ENCODE measurements around the gene LHFPL3.
"Not testable (repeated sequence)": the region's sequence is repeated elsewhere in the genome, so short reads cannot be mapped to it uniquely, and the experiment has no call there.

LHFPL3 gene

DNA sequence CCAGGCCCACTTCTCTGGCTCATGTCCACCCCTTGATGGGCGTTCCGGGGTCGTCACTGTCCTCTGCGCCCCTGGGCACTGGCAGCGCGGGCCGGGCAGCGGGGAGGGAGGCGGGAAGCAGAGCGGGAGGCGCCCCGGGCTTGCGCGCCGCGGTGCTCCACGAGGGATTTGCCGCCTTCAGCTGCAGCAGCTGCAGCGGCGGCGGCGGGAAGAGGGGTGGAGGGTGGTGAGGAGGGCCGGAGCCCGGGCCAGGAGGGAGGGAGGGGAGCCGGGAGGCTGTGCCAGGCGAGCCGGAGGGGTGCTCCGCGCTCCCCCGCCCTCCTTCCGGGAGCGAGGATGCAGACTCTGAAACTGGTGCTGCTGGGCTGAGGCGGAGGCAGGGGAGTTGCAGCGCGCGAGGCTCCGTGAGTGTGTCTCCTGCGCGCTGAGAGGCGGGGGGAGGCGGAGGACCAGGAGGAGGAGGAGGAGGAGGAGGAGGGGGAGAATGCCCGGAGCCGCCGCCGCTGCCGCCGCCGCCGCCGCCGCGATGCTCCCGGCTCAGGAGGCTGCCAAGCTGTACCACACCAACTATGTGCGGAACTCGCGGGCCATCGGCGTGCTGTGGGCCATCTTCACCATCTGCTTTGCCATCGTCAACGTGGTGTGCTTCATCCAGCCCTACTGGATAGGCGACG is at the start of gene LHFPL3:
Gene LHFPL3 (plus strand): TSS at position 308 of the 674 bp plus-strand sequence.
- no peak for DNase-seq

DNA sequence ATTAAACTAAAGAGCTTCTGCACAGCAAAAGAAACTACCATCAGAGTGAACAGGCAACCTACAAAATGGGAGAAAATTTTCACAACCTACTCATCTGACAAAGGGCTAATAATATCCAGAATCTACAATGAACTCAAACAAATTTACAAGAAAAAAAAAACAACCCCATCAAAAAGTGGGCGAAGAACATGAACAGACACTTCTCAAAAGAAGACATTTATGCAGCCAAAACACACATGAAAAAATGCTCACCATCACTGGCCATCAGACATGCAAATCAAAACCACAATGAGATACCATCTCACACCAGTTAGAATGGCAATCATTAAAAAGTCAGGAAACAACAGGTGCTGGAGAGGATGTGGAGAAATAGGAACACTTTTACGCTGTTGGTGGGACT is 46.7 kb upstream of the LHFPL3 start:
- DNase-seq: not testable (repeated sequence)

DNA sequence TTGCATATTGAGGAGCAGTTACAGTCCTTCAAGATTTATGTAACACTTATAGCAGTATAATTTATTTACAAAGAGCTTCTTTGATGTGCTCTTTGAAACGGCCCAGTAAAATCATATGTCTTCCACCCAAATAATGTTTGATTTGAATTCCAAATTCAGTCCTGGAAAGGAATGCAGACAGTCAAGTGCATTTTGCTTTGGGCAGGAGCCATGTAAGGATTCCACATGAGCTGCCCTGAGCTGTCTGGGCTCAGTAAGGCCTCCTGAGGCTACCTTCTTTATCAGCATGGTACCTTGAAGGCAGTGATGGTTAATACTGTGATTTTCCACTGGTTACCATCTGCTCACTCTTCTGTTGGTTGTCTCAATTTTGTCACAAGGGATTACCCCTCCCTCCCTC is 41.6 kb upstream of the LHFPL3 start:
- DNase-seq: no peak

DNA sequence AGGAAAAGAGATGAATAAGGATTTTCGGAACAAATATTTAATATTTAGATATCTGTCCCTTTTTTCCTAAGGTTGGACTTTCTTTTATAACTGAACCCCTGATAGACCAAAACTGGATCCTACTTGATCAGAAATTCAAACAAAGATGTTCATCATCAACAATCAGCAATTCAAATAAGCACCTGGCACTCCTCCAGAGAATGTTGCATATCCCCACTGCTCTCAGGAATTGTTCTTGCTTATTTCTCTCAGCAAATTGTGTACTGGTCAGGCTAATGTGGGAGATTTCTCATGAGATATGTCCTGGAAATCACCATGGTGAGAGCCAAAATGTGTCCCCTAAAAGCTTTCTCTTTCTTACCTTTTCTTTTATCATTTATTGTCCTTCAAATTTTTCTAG is 40.3 kb upstream of the LHFPL3 start:
- DNase-seq: no peak

DNA sequence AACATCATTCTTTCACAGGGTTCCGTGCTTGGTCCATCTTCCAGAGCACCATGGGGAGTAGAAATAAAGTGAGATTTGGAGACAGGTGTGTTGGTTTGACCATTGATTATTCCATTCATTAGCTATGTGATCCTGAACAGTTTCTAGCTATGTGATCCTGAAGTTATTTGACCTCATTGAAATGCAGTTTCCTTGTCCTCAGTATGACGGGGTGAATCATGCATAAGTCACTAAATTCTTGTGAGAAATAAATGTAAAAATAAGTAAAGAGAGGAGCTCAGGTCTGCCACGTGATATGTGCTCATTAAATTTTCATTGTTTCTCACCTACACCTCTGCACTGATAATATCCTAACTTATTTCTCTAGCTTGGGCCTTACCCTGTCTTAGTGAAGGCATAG is 34.1 kb upstream of the LHFPL3 start:
- no peak for DNase-seq

DNA sequence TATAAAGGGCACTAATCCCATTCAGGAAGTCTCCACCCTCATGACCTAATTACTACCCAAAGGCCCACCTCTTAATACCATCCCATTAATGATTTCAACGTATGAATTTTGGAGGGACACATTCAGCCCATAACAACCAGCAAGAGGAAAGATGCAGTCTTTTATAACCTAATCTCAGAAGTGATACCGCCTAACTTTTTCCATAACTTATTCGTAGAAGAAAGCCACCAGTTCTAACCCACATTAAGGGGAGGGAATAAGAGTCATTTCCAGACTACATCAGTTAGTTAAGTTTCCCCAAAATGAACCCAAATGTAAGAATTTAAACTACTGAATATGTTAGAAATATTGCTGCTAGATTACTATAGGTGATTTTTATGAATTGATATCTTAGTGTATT is 32.1 kb upstream of the LHFPL3 start:
- no peak for DNase-seq

DNA sequence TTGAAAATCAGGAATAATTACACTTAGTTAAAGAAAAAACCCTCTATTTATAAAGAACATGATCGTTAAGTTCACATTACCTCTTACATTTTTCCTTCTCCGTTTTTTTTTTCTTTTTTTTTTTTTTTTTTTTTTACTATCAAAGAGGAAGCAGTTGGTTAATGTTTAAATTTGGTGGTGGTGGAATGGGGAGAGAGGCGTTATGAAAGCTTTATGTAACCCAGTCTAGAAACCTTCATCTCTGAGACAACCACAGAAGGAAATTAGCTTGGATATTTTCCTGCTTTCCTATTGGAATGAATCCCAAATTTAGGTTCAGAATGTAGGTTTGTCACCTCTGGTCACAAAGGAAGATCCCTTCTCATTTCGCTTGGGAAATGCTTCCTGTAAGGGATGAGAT is 31.5 kb upstream of the LHFPL3 start:
- no peak for DNase-seq

DNA sequence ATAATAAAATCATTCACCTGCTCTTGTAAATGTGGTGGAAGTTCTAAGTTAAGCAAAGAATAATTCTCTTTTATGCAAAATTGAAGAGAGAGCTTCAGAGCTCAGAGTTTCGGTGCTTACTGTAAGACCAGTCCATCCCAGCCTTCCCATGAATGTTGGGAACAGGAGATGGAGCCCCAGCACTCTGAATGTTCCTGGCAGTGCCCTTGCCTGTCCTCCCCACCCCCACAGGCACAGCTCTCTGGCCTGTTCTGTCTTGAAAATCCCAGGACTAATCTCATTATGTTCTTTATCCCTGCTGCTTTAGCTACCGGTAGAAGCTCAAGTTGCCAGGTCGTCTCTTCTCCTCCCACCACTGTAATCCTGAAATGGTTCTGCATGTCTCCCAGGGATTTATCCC is 29.1 kb upstream of the LHFPL3 start:
- no peak for DNase-seq

DNA sequence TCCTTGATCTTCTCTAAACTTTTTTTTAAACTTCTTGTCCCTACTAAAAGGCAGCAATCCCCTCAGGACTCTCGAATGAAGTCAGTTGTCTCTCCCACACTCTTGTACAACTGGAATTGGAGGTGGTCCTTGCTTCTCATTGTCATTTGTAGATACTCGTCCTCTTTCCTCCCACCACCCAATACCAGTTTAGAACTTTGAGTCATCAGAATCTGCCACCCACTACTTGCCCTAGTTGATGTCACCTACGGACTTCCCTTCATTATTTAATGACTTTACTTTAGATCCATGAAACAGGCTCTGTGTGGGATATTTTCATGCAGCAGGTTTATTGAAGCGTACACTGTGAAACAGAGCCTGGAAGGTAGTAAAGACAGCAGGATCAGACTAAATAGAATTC is 28.6 kb upstream of the LHFPL3 start:
- no peak for DNase-seq

DNA sequence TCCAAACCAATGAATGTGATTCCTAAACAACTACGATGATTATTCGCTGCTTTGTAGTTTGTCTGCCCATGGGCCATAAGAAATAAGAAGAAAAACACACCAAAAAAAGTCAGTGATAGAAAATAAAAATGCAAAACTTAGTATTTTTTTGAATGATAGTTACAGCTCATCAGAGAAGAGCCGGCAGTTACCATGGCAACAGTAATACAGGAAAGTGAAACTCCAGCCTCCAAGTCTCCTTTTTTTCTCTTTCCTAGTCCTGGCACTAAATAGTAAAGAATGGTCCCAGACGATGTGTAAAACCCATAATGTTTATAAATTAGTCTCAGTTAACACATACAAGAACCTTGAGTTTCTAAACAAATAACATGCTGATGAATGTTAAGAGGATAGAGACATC is 21.6 kb upstream of the LHFPL3 start:
- no peak for DNase-seq

DNA sequence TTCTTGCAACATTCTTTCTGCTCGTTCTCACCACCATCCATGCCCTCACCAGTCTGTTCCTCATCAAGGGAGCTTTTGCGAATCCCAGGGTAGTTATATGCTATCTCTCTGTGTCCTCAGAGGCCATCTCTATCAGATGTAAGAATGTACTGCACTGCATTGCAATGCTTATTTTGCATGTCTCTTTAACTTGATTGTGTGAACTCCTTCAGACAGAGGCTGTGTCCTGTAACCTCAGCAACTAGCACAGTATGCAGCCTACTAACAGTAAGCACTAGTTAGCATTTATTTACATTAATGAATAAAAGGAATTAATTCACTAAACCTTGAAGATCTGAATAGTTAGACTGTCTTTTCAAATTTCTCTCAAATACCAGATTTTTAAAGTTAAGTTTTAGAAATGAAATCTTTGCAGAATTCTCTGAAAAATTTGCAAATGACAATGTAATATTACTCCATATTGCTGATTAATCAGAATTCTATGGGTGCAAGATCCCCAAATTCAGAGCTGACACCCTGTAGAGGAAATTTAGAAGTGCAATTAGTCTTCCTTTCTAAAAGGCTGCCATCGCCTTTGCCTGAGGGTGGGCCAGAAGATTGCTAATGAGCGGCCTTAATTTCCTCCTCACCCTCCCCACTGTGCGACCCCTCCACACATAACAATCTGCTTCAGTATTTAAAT is 10.3 kb upstream of the LHFPL3 start:
- no peak for DNase-seq

DNA sequence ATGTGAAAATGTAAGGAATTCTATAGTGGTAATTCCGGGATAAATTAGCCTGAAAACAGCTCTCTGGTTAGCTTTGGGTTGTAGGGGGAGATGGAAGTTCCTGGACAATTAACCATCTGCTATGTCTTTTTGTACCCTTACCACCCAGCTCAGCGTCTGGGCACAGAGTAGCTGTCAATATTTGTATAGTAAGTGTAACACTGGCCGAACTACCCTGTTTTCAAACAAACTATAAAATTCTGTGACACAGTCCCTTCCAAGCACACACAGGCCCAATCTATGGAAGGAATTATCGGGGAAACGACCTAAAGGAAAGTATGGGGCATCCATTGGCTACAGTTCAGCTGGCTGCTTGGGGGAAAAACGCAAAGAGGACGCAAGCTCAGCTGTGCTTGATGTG is 869 bp upstream of the LHFPL3 start:
- DNase-seq: no peak

DNA sequence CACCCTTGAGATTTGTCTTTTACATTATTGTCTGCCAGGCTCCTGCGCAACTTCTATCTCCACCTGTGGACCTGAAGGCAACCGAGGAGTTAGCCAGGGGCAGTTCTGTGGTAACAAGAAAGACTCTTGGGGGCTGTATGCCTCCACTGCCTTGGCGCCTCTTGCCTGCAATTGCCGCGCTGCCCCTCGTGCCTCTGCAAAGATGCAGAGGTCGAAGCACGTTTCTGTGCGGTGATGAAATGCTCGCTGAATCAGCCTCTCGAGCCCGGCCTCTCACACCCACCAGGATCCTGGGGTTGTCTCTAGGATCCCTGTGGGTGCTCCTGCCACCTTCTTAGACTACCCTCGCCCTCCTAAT is 486 bp upstream of the LHFPL3 start:
- no peak for DNase-seq

DNA sequence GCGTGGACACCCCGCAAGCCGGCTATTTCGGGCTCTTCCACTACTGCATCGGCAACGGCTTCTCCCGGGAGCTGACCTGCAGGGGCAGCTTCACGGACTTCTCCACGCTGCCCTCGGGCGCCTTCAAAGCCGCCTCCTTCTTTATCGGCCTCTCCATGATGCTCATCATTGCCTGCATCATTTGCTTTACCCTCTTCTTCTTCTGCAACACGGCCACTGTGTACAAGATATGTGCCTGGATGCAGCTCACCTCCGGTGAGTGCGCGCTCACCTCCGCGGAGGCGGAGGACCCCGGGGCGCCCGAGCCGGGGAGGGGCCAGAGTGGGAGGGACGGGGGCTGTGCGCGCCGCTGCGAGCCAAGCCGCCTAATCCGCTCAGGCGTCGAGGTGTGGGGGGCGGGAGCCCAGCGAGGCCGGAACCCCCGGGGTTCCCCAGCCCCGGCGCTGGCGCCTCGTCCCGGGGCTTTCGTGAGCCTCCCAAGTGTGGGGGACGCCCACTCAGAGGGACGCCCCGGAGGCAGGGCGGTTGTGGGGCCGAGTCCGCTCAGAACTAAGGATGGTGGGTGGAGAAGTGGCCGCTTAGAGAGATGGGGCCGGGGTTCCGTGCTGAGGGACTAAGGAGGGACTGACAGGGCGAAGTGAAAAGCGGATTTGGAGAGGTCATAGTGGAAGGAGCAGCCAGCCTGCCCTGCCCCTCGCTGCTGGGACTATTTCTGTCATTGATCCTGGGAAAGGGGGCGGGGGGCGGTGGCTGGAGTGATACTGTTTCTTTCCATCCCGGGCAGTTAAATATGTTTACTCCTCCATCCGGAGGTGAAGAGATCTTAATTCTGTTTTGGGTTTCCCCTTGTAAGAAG is 795 bp downstream of the LHFPL3 start:
- no peak for DNase-seq

DNA sequence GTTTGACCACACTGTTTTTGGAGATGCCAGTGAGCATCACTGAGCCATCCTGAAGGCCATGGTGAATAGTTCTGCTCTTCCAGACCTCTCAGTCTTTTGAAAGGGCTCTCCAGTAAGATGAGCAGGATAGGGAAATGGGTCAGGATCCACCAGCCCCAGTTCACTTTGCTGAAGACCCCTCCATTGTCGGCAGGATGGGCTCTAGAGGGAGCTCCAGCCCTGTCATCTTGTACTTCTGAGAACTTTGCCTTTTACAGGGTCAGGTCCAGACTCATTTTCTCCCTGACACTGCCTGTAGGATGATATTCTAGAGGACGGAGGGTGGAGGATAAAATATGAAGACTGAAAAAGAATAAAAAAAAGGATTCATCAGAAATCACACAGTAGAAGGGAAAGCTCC is 13.1 kb downstream of the LHFPL3 start:
- DNase-seq: no peak

DNA sequence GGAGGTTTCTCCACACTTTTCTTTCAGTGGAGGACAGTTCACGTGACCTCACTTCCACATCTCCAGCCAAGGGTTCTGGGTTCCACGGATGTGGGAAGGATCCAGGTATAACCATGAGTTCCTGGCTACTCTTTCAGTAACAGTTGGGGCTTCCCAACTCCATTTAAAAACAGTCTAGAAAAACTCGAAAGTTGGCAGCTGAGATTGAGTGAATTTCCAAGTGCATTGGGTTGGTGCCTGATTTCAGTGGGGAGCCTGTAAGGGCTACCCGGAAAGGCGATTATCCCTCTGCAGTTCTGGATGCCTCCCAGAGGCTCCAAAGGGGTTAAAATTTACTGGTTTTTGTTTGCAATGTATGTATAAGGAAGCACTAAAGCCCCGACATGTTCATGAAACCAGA is 24.3 kb downstream of the LHFPL3 start:
- DNase-seq: no peak

DNA sequence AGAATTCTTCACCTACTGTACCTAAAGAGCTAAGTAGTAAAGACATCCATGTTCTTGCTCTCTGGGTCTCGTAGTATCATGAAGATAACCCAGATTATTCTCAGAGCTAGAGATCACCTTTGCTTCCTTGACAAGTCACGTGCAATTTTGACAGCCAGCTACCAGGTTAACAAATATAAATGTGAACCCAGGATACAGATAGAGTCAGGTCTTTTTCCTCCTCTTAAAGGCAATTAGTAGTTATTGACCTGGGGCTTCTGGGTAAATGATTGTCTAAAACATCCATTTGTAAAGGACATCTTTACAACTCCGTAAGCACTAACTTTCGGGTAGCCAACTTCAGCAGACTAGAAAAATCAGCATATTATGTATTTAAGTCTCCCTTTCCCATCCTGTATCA is 28.8 kb downstream of the LHFPL3 start:
- DNase-seq: no peak

DNA sequence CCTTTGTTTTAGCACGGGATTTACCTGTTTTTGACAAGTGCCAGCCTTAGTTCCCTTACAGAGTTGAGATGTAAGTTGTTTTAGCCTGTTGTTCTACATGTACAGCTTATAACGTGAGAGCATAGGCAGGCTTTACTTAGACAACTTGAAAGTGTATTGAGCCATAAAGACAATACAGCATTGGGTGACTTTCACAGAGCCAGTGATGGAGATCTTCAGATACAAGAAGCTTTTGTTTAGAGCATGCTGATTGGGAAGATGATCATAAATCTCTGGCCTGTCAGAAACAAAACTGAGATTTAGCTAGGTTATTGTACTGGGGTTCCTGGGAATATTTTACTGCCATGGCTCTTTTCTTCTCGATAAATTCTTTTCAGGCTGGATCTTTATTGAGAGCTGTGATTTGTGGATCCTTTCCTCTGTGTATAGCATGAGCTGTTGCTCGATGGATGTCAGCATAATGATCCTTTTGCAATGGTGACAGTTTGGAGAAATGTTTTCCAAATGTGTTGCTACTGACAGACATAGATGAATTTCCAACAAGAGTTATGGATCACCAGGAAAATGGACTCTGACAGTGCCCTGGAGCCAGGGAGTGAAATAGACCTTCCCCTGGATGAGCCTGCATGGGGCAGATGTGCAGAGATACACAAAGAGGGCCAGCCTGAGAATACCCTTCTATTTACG is 30.2 kb downstream of the LHFPL3 start:
- no peak for DNase-seq

DNA sequence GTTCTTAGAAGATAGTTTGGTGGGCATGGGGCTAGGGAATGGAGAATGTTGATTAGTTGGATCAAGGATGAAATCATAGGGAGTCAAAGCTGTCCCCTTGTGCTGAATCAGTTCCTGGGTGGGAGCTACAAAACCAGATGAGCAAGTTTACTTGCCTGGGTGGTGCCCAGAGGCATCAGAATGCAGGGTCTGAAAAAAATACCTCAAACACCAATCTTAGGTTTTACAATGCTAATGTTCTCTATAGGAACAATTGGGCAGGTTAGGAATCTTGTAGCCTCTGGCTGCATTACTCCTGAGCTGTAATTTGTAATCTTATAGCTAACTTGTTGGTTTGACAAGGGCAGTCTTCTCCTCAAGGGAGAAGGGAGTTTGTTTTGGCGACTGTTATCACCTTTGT is 34.4 kb downstream of the LHFPL3 start:
- DNase-seq: no peak

DNA sequence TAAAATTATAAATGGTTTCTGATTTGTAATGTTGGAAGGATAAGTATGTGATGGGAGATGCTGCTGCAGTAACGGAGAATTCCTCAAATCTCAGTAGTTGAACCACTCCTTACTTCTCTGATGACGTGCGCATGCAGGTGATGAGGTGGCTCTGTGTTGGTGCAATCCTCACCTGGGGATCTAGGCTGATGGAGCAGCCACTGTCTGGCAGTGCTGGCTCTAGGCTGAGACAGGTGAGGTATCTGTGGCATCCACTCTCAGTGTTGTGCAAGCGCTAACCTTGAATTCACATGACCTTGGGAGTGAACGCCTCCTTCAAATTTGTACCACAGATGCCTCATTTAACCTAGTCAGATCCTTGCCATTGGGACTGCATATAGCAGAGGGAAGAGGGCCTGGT is 35.0 kb downstream of the LHFPL3 start:
- DNase-seq: no peak

DNA sequence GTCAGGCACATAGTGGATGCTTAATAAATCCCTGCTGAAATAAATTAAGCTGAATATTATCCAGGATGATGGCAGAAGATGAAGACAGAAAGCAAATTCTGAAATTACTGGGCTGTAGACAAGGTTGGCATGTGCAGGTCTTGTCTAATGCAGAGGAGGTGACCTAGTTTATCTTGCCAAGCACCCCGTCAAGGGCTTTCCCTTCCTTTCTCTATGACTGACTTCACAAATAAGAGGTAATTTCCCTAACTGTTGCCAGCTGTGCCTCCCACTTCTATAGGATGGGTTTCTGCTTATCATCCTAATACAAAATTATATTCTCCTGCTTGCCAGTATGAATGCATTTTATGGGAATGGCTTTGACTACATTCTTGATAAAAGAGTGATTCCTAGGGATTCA is 38.0 kb downstream of the LHFPL3 start:
- no peak for DNase-seq

DNA sequence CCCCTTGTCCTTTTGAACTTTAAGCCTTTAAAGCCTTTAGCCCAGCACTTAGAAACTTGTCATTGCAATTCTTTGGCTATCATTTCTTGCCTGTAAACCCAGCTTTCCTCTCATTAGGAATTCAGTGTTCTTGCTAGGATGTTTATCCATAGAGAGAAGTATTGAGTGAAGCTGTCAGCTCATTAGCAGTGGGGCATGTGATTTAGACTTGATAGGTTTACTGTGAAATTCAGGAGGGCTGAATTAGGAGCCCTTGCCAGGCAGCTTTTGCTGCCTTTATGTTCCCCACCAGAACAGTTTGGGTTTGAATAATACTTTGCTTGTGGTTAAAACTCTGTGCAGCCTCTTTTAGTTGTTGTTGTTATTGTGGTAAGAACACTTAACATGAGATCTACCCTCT is 39.5 kb downstream of the LHFPL3 start:
- no peak for DNase-seq

DNA sequence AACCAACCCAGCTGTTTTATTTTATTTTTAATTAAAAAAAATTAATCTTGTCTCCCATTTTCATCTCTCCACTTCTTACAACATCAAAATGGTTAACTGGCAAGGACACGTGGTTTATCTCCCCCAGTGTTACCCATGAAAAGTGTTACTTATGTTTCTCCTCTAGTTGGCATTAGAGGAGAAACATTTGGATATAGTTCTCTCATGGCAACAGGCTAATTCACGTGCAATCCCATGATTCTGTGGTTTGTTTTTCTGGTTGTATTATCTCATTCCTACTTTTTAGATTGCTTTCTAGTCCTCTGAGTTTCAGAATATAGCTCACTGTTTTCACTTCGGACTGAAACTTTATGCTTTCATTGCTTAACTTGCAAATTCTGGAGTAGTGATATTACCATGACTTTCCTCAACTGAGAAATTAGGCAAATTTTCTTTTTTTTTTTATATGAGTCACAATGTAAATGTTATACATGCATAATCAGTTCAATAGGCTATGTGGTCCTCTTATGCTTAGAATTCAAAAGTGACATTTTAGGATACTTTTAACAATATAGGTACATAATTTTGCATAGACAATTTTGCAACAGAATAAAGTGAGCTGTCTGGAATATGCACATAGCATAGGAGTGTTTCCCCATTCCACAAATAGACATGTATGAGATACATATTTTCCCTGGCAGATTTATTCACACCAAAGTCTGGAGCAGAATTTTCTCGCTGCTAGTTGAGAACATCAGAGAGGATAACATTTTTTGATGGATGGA is 43.0 kb downstream of the LHFPL3 start:
- DNase-seq: no peak
